ENCODE measurements around the gene RBBP5.

The RBBP5 gene

GRCh38 chr1:205054013-205054412 is 67.8 kb downstream of the RBBP5 start:
- DNase-seq = no peak

- DNase-seq = no peak
These were observed 68.5 kb downstream of the RBBP5 start for GRCh38 chr1:205053296-205053695.

GRCh38 chr1:205052690-205053089 is 69.1 kb downstream of the RBBP5 start:
- DNase-seq = no peak

- DNase-seq = no peak
These were observed 72.3 kb downstream of the RBBP5 start for GRCh38 chr1:205049479-205049878.

GRCh38 chr1:205048382-205048781 is 73.4 kb downstream of the RBBP5 start:
- no peak for DNase-seq

GRCh38 chr1:205047764-205048231 is 74.0 kb downstream of the RBBP5 start:
- DNase-seq = no peak

- DNase-seq = no peak
These were observed 74.9 kb downstream of the RBBP5 start for GRCh38 chr1:205046870-205047269.

GRCh38 chr1:205045146-205045545 is 76.6 kb downstream of the RBBP5 start:
- no peak for DNase-seq

- no peak for DNase-seq
These were observed 77.0 kb downstream of the RBBP5 start for GRCh38 chr1:205044741-205045140.

- DNase-seq = no peak
These were observed 77.9 kb downstream of the RBBP5 start for GRCh38 chr1:205043866-205044265.

- DNase-seq = no peak
These were observed 78.6 kb downstream of the RBBP5 start, which contains the start of gene CNTN2 for GRCh38 chr1:205042911-205043806. TSS of gene CNTN2 (plus strand) at chr1:205043212. CDS start at chr1:205053186, 9,974 bp downstream.

GRCh38 chr1:205041998-205042910 is 79.5 kb downstream of the RBBP5 start:
- DNase-seq = no peak

- no peak for DNase-seq
These were observed 80.6 kb downstream of the RBBP5 start for GRCh38 chr1:205041001-205041715.

GRCh38 chr1:205038132-205038786 is 83.5 kb downstream of the RBBP5 start:
- no peak for DNase-seq

GRCh38 chr1:205037539-205037938 is 84.2 kb downstream of the RBBP5 start:
- DNase-seq = no peak
